HepG2 (cell line): ENCODE results near the gene COG1. TPM values are rescaled to one million over a fixed set of nuclear protein-coding genes. Genes with fewer than 3 reads are reported as not detected.
A peak's percentile ranks its signal among the peaks of the same experiment; 100 is the strongest.

Experiments
- ATF6 ChIP-seq: sonication (generic); formaldehyde crosslinking; conservative IDR thresholded peaks from 2 replicates; pipeline ENCODE4 v1.4.0; 2020; ENCODE audit warnings: missing genetic modification reagents
- CC2D1A ChIP-seq: sonication (generic); formaldehyde crosslinking; IDR thresholded peaks from 2 replicates; pipeline ENCODE4 v1.8.1; 2023; ENCODE audit warnings: mild to moderate bottlenecking, missing genetic modification reagents
- CEBPG ChIP-seq: IDR thresholded peaks from 2 replicates; pipeline ENCODE4 v1.6.1; 2016
- HINFP ChIP-seq: sonication (generic); formaldehyde crosslinking; IDR thresholded peaks from 2 replicates; pipeline ENCODE4 v1.4.0; 2020; ENCODE audit warnings: low read depth, mild to moderate bottlenecking, missing genetic modification reagents
- LBX2 ChIP-seq: sonication (generic); formaldehyde crosslinking; IDR thresholded peaks from 2 replicates; pipeline ENCODE4 v1.5.0; 2020; ENCODE audit warnings: missing genetic modification reagents, mild to moderate bottlenecking, borderline replicate concordance
- MIER3 ChIP-seq: IDR thresholded peaks from 2 replicates; pipeline ENCODE4 v1.6.1; 2016; ENCODE audit warnings: missing compliant biosample characterization, borderline replicate concordance
- MTERF4 ChIP-seq: sonication (generic); formaldehyde crosslinking; IDR thresholded peaks from 2 replicates; pipeline ENCODE4 v1.8.0; 2023; ENCODE audit warnings: mild to moderate bottlenecking, missing genetic modification reagents
- PCBP1 ChIP-seq: fragments of 200-400 bp; formaldehyde crosslinking; IDR thresholded peaks from 2 replicates; pipeline ENCODE4 v1.6.1; 2017; ENCODE audit warnings: mild to moderate bottlenecking, low read depth, low read length, borderline replicate concordance
- RCOR2 ChIP-seq: IDR thresholded peaks from 2 replicates; pipeline ENCODE4 v1.6.1; 2016; ENCODE audit warnings: missing biosample characterization, missing genetic modification reagents
- SKI ChIP-seq: fragments of 450-650 bp; IDR thresholded peaks from one replicate; pipeline ENCODE4 v1.6.1; 2018; ENCODE audit warnings: mild to moderate bottlenecking; ENCODE audit not compliant: partially characterized antibody
- SOX6 ChIP-seq, 2 experiments: fragments of 450-650 bp in 1 of 2; sonication (generic) in 1 of 2; formaldehyde crosslinking in 1 of 2; IDR thresholded peaks; 2 replicates each; pipeline versions ENCODE4 v1.4.0 to v1.6.1; 2017 to 2020; ENCODE audit warnings: antibody characterized with exemption in 1 of 2, mild to moderate bottlenecking in 1 of 2, missing genetic modification reagents in 1 of 2
- TARDBP ChIP-seq: sonication (generic); formaldehyde crosslinking; IDR thresholded peaks from 2 replicates; pipeline ENCODE4 v1.8.0; 2022; ENCODE audit warnings: mild to moderate bottlenecking, missing genetic modification reagents
- TCF7L2 ChIP-seq: IDR thresholded peaks from 2 replicates; pipeline ENCODE4 v1.6.1; 2011; ENCODE audit warnings: mild to moderate bottlenecking, low read depth, low read length, moderate library complexity
- TP53 ChIP-seq: sonication (generic); formaldehyde crosslinking; conservative IDR thresholded peaks from 2 replicates; pipeline ENCODE4 v1.4.0; 2020; ENCODE audit warnings: missing genetic modification reagents
- ZBTB3 ChIP-seq: sonication (generic); formaldehyde crosslinking; IDR thresholded peaks from 2 replicates; pipeline ENCODE4 v1.4.0; 2020; ENCODE audit warnings: low read depth, mild to moderate bottlenecking, moderate library complexity, missing genetic modification reagents, borderline replicate concordance
- ZHX1 ChIP-seq: sonication (generic); formaldehyde crosslinking; IDR thresholded peaks from 2 replicates; pipeline ENCODE4 v1.8.1; 2022; ENCODE audit warnings: low read depth, mild to moderate bottlenecking, missing genetic modification reagents
- ZNF205 ChIP-seq: IDR thresholded peaks from 2 replicates; pipeline ENCODE4 v1.6.1; 2018; ENCODE audit warnings: missing biosample characterization, missing genetic modification reagents
- ZNF564 ChIP-seq: sonication (generic); formaldehyde crosslinking; IDR thresholded peaks from 2 replicates; pipeline ENCODE4 v1.8.1; 2023; ENCODE audit warnings: mild to moderate bottlenecking, missing genetic modification reagents
- ZNF720 ChIP-seq: sonication (generic); formaldehyde crosslinking; IDR thresholded peaks from 2 replicates; pipeline ENCODE4 v1.4.0; 2020; ENCODE audit warnings: missing genetic modification reagents
- ZNF782 ChIP-seq: sonication (generic); formaldehyde crosslinking; IDR thresholded peaks from 2 replicates; pipeline ENCODE4 v1.4.0; 2020; ENCODE audit warnings: missing genetic modification reagents, mild to moderate bottlenecking, borderline replicate concordance
- ZSCAN29 ChIP-seq: sonication (generic); formaldehyde crosslinking; conservative IDR thresholded peaks from 2 replicates; pipeline ENCODE4 v1.4.0; 2020; ENCODE audit warnings: mild to moderate bottlenecking, missing genetic modification reagents
- ZSCAN9 ChIP-seq: IDR thresholded peaks from 2 replicates; pipeline ENCODE4 v1.6.1; 2016; ENCODE audit warnings: borderline replicate concordance
- polyA plus RNA-seq, 8 experiments: library from polyadenylated mRNA; depleted of rRNA in 3 of 8; stranded (reverse) in 7 of 8; unstranded in 1 of 8; fragments of >200 nt; fragmentation: Illumina TruSeq in 4 of 8; extraction: Trizol in 4 of 8; gene quantifications; 2 replicates each; pipeline versions ENCODE4 v1.2.1 to v1.2.3, GENCODE V29; 2011 to 2016; ENCODE audit warnings: low read depth in 4 of 8, missing spikeins in 1 of 8, mixed read lengths in 1 of 8; ENCODE audit not compliant: insufficient read depth in 1 of 8
- total RNA-seq, 5 experiments: library from RNA; depleted of rRNA; stranded (reverse); fragments of >200 nt; fragmentation: Illumina TruSeq; extraction: Trizol; gene quantifications; 2 replicates each; pipeline ENCODE4 v1.2.3, GENCODE V29; 2016; ENCODE audit warnings: low read depth in 1 of 5

The COG1 gene
- total and polyA plus RNA-seq, 2 of the 13 experiments (the other 11 are each of a cell fraction or from before 2014, with no cell fraction given), result 36.6 to 39.7 TPM

GRCh38 chr17:73232587-73233373, 39.9 kb downstream of the COG1 start (continued):
- TF ChIP-seq ZSCAN9 (CRISPR knock-in tag) (no peak), TCF7L2 (no peak), PCBP1 (no peak), MTERF4 (CRISPR knock-in tag) (peak; percentile 13; the same call in 1 of the 2 replicates), TARDBP (CRISPR knock-in tag) (no peak), CEBPG (CRISPR knock-in tag) (no peak), ATF6 (CRISPR knock-in tag) (no peak), ZSCAN29 (CRISPR knock-in tag) (no peak), ZNF782 (CRISPR knock-in tag) (no peak), MIER3 (CRISPR knock-in tag) (no peak), ZHX1 (no peak), CC2D1A (CRISPR knock-in tag) (0 out of 2 replicates have a peak, but pooled peaks have one; percentile 42), ZBTB3 (no peak), HINFP (CRISPR knock-in tag) (no peak), ZNF564 (CRISPR knock-in tag) (peak; percentile 68; the same call in 1 of the 2 replicates), ZNF205 (no peak), RCOR2 (CRISPR knock-in tag) (no peak), LBX2 (CRISPR knock-in tag) (no peak), ZNF720 (CRISPR knock-in tag) (no peak), SOX6 (IDR thresholded peaks at IDR 0.05) (no peak), SOX6 (CRISPR knock-in tag; IDR thresholded peaks at IDR 0.05) (no peak), TP53 (CRISPR knock-in tag) (no peak), SKI (no peak)
